A673 (cell line): ENCODE data around the gene GALNT18.

Experiments
- EZH2 ChIP-seq: fragments of 200-600 bp; sonication (generic); IDR thresholded peaks from 2 replicates; pipeline ENCODE4 v1.6.1; 2017; ENCODE audit warnings: borderline replicate concordance, low read depth, mild to moderate bottlenecking, mixed read lengths, antibody characterized with exemption, low read length; ENCODE audit not compliant: poor library complexity, severe bottlenecking
- TF ChIP-seq, protein P1 (sequence below): fragments of 300-800, 200-600 bp; sonication (generic); conservative IDR thresholded peaks from 2 replicates; pipeline ENCODE4 v1.5.1; 2017; ENCODE audit warnings: low read depth, mild to moderate bottlenecking, antibody characterized with exemption, low read length, moderate library complexity, mixed read lengths

GRCh38 chr11:11550534-11550933 lies 71.3 kb downstream of the GALNT18 start:
- no peak for TF ChIP-seq EZH2
- TF ChIP-seq, protein P1, sequence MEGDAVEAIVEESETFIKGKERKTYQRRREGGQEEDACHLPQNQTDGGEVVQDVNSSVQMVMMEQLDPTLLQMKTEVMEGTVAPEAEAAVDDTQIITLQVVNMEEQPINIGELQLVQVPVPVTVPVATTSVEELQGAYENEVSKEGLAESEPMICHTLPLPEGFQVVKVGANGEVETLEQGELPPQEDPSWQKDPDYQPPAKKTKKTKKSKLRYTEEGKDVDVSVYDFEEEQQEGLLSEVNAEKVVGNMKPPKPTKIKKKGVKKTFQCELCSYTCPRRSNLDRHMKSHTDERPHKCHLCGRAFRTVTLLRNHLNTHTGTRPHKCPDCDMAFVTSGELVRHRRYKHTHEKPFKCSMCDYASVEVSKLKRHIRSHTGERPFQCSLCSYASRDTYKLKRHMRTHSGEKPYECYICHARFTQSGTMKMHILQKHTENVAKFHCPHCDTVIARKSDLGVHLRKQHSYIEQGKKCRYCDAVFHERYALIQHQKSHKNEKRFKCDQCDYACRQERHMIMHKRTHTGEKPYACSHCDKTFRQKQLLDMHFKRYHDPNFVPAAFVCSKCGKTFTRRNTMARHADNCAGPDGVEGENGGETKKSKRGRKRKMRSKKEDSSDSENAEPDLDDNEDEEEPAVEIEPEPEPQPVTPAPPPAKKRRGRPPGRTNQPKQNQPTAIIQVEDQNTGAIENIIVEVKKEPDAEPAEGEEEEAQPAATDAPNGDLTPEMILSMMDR = no peak
